H9 (cell line): Measurements from ENCODE around the gene ACOXL. TPM values are rescaled to one million over a fixed set of nuclear protein-coding genes. Genes with fewer than 3 reads are reported as not detected.

Source experiments
- DNase-seq: peaks from one replicate; pipeline ENCODE4 v3.0.0-alpha.2; 2017
- H2AFZ ChIP-seq: one replicate; pipeline ENCODE4 v1.6.1; 2013; ENCODE audit warnings: mild to moderate bottlenecking, low read length, control low read depth, moderate library complexity
- H2AK5ac ChIP-seq: 2 replicates; pipeline ENCODE4 v1.6.1; 2013; ENCODE audit warnings: low read length, control low read depth, mixed read lengths; ENCODE audit not compliant: insufficient read length
- H2BK120ac ChIP-seq: one replicate; pipeline ENCODE4 v1.6.1; 2013; ENCODE audit warnings: low read depth, mild to moderate bottlenecking, low read length, control low read depth, inconsistent platforms; ENCODE audit not compliant: poor library complexity, severe bottlenecking
- H2BK12ac ChIP-seq: 2 replicates; pipeline ENCODE4 v1.6.1; 2013; ENCODE audit warnings: low read length, control low read depth, mixed read lengths, low read depth; ENCODE audit not compliant: insufficient read length
- H2BK15ac ChIP-seq: 2 replicates; pipeline ENCODE4 v1.6.1; 2013; ENCODE audit warnings: low read depth, low read length, control low read depth
- H2BK20ac ChIP-seq: one replicate; pipeline ENCODE4 v1.6.1; 2013; ENCODE audit warnings: low read depth, mild to moderate bottlenecking, low read length, control low read depth, inconsistent platforms; ENCODE audit not compliant: poor library complexity, severe bottlenecking
- H2BK5ac ChIP-seq: 2 replicates; pipeline ENCODE4 v1.6.1; 2013; ENCODE audit warnings: low read length, control low read depth, mixed read lengths; ENCODE audit not compliant: insufficient read length
- H3K14ac ChIP-seq: 2 replicates; pipeline ENCODE4 v1.6.1; 2013; ENCODE audit warnings: low read length, control low read depth; ENCODE audit not compliant: insufficient read depth
- H3K18ac ChIP-seq: 2 replicates; pipeline ENCODE4 v1.6.1; 2013; ENCODE audit warnings: low read depth, mild to moderate bottlenecking, mixed read lengths, low read length, control low read depth; ENCODE audit not compliant: insufficient read length
- H3K23ac ChIP-seq: 2 replicates; pipeline ENCODE4 v1.6.1; 2013; ENCODE audit warnings: low read length, control low read depth, mixed read lengths, low read depth; ENCODE audit not compliant: insufficient read length
- H3K23me2 ChIP-seq: 2 replicates; pipeline ENCODE4 v1.6.1; 2013; ENCODE audit warnings: low read depth, mild to moderate bottlenecking, mixed read lengths, low read length, control low read depth; ENCODE audit not compliant: insufficient read length, poor library complexity, severe bottlenecking
- H3K27ac ChIP-seq: 2 replicates; pipeline ENCODE4 v1.5.1; 2013; ENCODE audit warnings: low read length, control low read depth, mixed read lengths, low read depth; ENCODE audit not compliant: insufficient read length
- H3K27me3 ChIP-seq: 2 replicates; pipeline ENCODE4 v1.6.1; 2013; ENCODE audit warnings: low read length, control low read depth, inconsistent platforms; ENCODE audit not compliant: insufficient read depth
- H3K4ac ChIP-seq: 2 replicates; pipeline ENCODE4 v1.6.1; 2013; ENCODE audit warnings: low read depth, mild to moderate bottlenecking, control low read depth, inconsistent platforms, low read length, moderate library complexity
- H3K4me1 ChIP-seq: 2 replicates; pipeline ENCODE4 v1.6.1; 2013; ENCODE audit warnings: low read length, control low read depth, inconsistent platforms; ENCODE audit not compliant: insufficient read depth
- H3K4me2 ChIP-seq: 2 replicates; pipeline ENCODE4 v1.6.1; 2013; ENCODE audit warnings: low read length, control low read depth, mixed read lengths; ENCODE audit not compliant: insufficient read length, insufficient read depth
- H3K56ac ChIP-seq: 2 replicates; pipeline ENCODE4 v1.6.1; 2013; ENCODE audit warnings: low read depth, mild to moderate bottlenecking, mixed read lengths, low read length, control low read depth; ENCODE audit not compliant: insufficient read length
- H3K79me1 ChIP-seq: 2 replicates; pipeline ENCODE4 v1.6.1; 2013; ENCODE audit warnings: low read depth, mild to moderate bottlenecking, moderate library complexity, low read length, control low read depth, inconsistent platforms; ENCODE audit not compliant: insufficient read depth, poor library complexity, severe bottlenecking
- H3K79me2 ChIP-seq: 2 replicates; pipeline ENCODE4 v1.6.1; 2013; ENCODE audit warnings: low read length, control low read depth, inconsistent platforms; ENCODE audit not compliant: insufficient read depth
- H3K9ac ChIP-seq: 2 replicates; pipeline ENCODE4 v1.6.1; 2013; ENCODE audit warnings: low read length, control low read depth, mixed read lengths; ENCODE audit not compliant: insufficient read length; ENCODE audit errors: extremely low read depth
- H3K9me3 ChIP-seq: one replicate; pipeline ENCODE4 v1.6.1; 2013; ENCODE audit warnings: low read depth, low read length, inconsistent platforms; ENCODE audit not compliant: control insufficient read depth
- H3T11ph ChIP-seq: one replicate; pipeline ENCODE4 v1.6.1; 2013; ENCODE audit warnings: mild to moderate bottlenecking, low read length, control low read depth, inconsistent platforms
- H4K20me1 ChIP-seq: one replicate; pipeline ENCODE4 v1.6.1; 2013; ENCODE audit not compliant: control insufficient read depth, insufficient read length, insufficient read depth
- H4K5ac ChIP-seq: 2 replicates; pipeline ENCODE4 v1.6.1; 2013; ENCODE audit warnings: low read depth, mild to moderate bottlenecking, mixed read lengths, low read length, control low read depth; ENCODE audit not compliant: insufficient read length
- H4K8ac ChIP-seq: replicated peaks from 2 replicates; pipeline ENCODE4 v1.6.1; 2013; ENCODE audit warnings: low read length, control low read depth, mixed read lengths, low read depth; ENCODE audit not compliant: insufficient read length
- H4K91ac ChIP-seq: 2 replicates; pipeline ENCODE4 v1.6.1; 2013; ENCODE audit warnings: low read depth, mild to moderate bottlenecking, moderate library complexity, mixed read lengths, low read length, control low read depth; ENCODE audit not compliant: insufficient read length
- H3K27ac Mint-ChIP-seq, 3 experiments: 2 replicates in 2 of 3; 3 replicates in 1 of 3; pipeline ENCODE4 v1.8.0; 2020 to 2021; ENCODE audit warnings: mixed read lengths in 3 of 3, mild to moderate bottlenecking in 1 of 3, moderate library complexity in 1 of 3
- H3K27me3 Mint-ChIP-seq: 2 replicates; pipeline ENCODE4 v1.8.0; 2021; ENCODE audit warnings: low read depth, mild to moderate bottlenecking, moderate library complexity, mixed read lengths
- H3K36me3 Mint-ChIP-seq, 3 experiments: 2 replicates in 2 of 3; 3 replicates in 1 of 3; pipeline ENCODE4 v1.8.0; 2020 to 2021; ENCODE audit warnings: low read depth in 3 of 3, mixed read lengths in 3 of 3; ENCODE audit not compliant: insufficient read depth in 1 of 3
- H3K4me1 Mint-ChIP-seq, 2 experiments: 2 replicates each; pipeline ENCODE4 v1.8.0; 2020; ENCODE audit warnings: mixed read lengths in 2 of 2
- H3K4me3 Mint-ChIP-seq, 2 experiments: 2 replicates in 1 of 2; 3 replicates in 1 of 2; pipeline ENCODE4 v1.8.0; 2020 to 2021; ENCODE audit warnings: mild to moderate bottlenecking in 2 of 2, mixed read lengths in 2 of 2, moderate library complexity in 1 of 2
- H3K9me3 Mint-ChIP-seq, 2 experiments: 2 replicates in 1 of 2; 3 replicates in 1 of 2; pipeline ENCODE4 v1.8.0; 2020; ENCODE audit warnings: mild to moderate bottlenecking in 2 of 2, mixed read lengths in 2 of 2, moderate library complexity in 1 of 2
- WGBS: extraction: QIAGEN DNeasy Blood & Tissue Kit; methylation state at CpG from one replicate; pipeline ENCODE4 v1.1.7; 2013; ENCODE audit warnings: missing lambda C conversion rate, low lambda C conversion rate, mixed read lengths; ENCODE audit not compliant: insufficient read length; ENCODE audit errors: extremely low coverage; 5-methylcytosine and 5-hydroxymethylcytosine counted together
- total RNA-seq: library from RNA; stranded (reverse); gene quantifications from 2 replicates; pipeline ENCODE4 v1.2.1, GENCODE V29; 2021
- TF ChIP-seq, protein P1 (sequence below): fragments of 200-600 bp; sonication (generic); conservative IDR thresholded peaks from 3 replicates; pipeline ENCODE4 v1.8.0; 2021; ENCODE audit warnings: antibody characterized with exemption, mild to moderate bottlenecking

Gene ACOXL
- total RNA-seq, 1 experiment from 2014 or later, result 37.6 TPM

DNA sequence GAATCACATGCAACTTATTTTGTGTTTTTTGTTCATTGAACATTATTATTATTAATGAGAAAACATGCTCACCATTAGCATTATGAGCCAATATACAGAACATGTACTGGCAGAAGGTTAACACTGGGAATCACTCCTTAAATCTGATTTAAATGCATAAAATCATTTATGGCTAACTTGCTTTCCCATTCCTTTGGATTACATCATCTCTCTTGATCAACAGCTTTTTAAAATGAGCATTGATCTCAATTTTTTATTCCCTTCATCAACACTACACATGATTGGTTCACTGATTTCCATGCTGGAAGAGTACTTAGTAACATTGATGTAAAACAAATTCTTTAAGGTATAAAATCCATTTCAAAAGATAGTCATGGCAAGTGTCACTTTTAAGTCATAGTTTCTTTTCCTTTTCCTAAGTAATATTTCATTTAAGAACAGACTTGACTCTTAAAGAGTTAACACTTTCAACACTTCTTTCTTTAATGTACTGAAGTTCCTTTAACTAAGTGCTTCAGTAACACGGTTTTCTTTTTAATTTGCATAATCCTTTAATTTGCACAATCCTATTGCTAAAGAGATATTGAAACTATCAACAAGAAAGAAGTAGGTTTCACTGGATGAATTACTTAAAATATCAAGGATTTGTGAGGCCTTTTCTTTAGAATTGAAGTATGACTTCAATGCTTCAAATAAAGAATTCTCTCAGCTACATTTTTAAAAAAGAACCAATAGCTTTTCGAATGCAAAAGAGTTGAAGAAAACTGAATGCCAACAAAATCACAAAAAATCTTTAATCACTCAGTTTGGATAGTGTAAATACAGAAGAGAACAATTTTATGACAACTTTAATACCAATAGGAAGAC lies 29.6 kb upstream of the ACOXL start:
- TF ChIP-seq, protein P1, sequence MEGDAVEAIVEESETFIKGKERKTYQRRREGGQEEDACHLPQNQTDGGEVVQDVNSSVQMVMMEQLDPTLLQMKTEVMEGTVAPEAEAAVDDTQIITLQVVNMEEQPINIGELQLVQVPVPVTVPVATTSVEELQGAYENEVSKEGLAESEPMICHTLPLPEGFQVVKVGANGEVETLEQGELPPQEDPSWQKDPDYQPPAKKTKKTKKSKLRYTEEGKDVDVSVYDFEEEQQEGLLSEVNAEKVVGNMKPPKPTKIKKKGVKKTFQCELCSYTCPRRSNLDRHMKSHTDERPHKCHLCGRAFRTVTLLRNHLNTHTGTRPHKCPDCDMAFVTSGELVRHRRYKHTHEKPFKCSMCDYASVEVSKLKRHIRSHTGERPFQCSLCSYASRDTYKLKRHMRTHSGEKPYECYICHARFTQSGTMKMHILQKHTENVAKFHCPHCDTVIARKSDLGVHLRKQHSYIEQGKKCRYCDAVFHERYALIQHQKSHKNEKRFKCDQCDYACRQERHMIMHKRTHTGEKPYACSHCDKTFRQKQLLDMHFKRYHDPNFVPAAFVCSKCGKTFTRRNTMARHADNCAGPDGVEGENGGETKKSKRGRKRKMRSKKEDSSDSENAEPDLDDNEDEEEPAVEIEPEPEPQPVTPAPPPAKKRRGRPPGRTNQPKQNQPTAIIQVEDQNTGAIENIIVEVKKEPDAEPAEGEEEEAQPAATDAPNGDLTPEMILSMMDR, result no peak
- Histone ChIP-seq H3K27me3 (no peaks in the 10 kb centered on the region), H3T11ph (no peak overlapping the region), H2BK120ac (no peak overlapping the region), H2BK15ac (no peak overlapping the region), H2AK5ac (no peak overlapping the region), H3K4ac (no peak overlapping the region), H3K23ac (no peak overlapping the region), H3K79me1 (no peaks in the 10 kb centered on the region), H3K9ac (no peak overlapping the region), H3K9me3 (no peaks in the 10 kb centered on the region), H2BK5ac (no peak overlapping the region), H3K14ac (no peak overlapping the region), H3K79me2 (no peaks in the 10 kb centered on the region), H3K27ac (no peak overlapping the region), H2BK20ac (no peak overlapping the region), H3K4me2 (no peak overlapping the region), H4K8ac (no peak overlapping the region), H3K56ac (no peak overlapping the region), H2AFZ (no peak overlapping the region), H3K18ac (no peak overlapping the region), H3K4me1 (no peaks in the 10 kb centered on the region; the same call in 1 of the 2 replicates), H3K23me2 (no peaks in the 10 kb centered on the region), H4K91ac (no peak overlapping the region), H4K20me1 (no peaks in the 10 kb centered on the region), H2BK12ac (no peak overlapping the region), H4K5ac (no peak overlapping the region)
- H3K9me3 Mint-ChIP-seq, result no peaks in the 10 kb centered on the region; a peak in 1 of 5 replicates
- no peak for DNase-seq
- H3K36me3 Mint-ChIP-seq, result no peaks in the 10 kb centered on the region
- H3K4me3 Mint-ChIP-seq, result no peak overlapping the region
- WGBS, result no CpG with 5 or more reads among the region's 2 CpGs
- no peaks in the 10 kb centered on the region; the same call in 1 of the 2 replicates for H3K27me3 Mint-ChIP-seq
- H3K4me1 Mint-ChIP-seq, result peaks cover 29 to 31% of the 10 kb centered on the region in 2 experiments
- H3K27ac Mint-ChIP-seq, result peak overlapping the region in 1 of 3 experiments; percentile 50; a peak in 2 of 7 replicates
